NOMO-1 (cell line): ENCODE measurements around the gene MITD1.
"Not testable (repeated sequence)": the region's sequence is repeated elsewhere in the genome, so short reads cannot be mapped to it uniquely, and the experiment has no call there.

ENCODE experiments used
- DNase-seq, 2 experiments: peaks; one replicate each; lab custom pipeline; 2025; ENCODE audit not compliant: unreplicated experiment in 2 of 2; lab: John Stamatoyannopoulos, UW

MITD1 gene

DNA sequence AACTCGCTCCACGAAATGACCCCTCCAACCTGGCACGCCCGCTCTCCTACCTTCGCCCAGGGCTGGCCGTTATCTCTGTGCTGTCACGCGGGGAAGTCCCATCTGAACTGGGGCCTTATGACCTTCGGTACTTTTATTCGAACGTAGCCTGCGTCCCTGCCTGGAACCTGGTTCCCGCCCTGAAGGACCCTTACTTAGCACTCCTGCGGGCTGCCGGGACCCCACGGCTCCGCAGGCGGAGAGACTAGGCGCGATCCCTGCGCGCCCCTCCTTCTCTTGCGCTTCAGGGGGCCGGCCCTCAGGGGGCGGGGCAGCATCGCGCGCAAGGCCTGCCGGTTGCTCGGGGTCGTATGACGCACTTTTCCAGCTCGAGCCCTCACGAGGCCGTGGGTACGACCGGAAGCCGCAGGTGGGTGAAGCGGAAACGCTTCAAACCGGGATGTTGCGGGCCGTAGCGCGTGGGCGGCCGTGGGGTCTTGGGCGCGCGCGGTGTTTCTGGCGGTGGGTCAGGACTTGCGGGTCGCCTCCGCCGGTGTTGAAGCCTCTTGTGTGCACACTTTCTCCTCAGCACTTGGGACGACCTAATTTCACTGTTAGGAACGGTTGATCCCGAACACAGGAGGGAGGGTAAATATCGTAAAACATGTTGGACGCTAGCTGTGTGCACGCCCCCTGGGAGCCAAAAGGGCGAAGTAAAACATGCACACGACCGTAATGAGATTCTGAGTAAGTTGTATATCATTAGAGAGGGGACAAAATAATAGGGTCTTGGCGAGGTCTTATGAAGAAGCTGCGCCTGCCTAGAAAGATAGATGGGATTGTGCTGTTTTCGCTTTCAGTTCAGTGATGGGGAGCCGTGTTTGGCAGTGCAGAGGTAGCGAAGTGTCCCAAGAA, 26.0 kb downstream of the MITD1 start, which contains the start of the genes LIPT1 and TSGA10:
Gene LIPT1 (plus strand): TSS at position 325 of the 894 bp plus-strand sequence. CDS start 6,991 bp downstream, outside the sequence.
Gene TSGA10 (minus strand): TSS at position 300 of the 894 bp plus-strand sequence. CDS start 45,503 bp downstream, outside the sequence.
- DNase-seq, result peak; percentile 81 to 91

DNA sequence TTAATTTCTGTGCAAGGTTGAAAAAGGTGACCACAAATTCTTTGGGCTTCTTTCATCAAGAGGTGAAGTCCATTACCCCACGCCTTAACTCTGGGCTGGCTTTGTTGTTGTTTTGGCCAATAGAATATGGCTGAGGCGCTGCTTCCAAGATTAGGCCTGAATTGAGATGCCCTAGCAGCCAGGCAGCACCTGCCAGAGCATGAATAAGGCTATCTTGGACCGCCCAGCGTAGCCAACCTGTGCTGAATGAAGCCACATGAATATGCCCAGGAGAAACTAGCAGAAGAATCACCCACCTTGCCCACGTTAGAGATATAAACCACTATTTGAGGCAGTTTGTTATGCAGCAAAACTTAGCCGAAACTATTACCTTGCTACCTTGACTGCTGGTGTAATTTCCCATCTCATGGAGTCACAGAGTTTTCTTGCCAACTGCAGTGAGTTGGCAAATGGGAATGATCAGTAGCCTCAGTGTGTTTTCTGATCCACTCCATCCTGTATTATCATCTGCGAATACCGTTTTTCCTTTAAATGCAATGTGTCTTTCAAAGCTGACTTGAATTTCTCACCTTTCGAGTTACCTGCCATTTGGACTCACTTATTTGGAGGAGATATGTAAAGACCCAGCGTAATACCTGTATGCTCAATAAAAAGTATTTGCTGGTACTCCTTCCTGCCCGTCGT, 26.8 kb downstream of the MITD1 start:
- no peak for DNase-seq

DNA sequence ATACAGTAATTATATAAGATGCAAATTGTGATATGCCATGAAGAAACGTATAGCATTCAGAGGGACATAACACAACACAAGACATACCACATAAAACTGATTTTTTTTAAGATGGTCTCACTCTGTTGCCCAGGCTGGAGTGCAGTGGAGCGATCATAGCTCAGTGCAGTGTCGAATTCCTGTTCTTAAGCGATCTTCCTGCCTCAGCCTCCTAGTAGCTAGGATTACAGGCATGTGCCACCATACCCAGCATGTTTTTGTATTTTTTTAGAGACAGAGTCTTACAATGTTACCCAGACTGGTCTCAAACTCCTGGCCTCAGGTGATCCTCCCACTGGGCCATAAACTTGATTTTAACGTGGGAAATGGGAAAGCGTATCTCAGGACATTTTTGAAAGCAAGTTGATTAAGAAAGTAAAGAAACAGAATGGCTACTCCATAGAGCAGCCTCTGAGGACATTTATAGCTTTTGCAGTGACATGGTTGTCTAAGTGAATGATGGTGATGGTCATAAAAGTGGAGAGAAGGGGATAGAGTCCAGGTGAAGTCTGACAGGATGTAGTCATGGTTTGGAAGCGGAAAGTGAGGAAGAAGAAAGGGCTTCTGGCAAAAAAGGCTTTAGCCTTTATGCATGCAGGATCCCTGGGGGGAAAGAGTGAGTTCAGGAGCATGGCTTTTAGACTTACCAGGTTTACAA, 28.5 kb downstream of the MITD1 start:
- no peak for DNase-seq

DNA sequence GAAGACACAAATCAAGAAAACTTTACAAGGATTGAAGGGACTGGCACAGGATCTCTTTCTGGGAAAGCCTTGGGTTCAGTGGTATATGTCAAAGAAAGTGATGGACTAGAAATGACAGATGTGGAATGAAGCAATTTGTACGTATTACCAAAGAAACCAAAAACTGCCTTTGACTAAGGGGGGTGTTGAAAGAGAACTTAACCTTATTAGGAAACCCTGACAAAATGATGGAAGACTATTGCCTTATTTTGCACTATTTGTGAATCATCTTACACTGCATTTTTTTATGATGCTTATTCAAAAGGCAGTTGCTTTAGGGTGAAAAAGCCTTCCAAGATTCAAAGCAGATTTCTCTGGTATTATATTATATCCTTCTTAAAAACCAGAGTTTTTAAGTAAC, 30.2 kb downstream of the MITD1 start:
- peak; percentile 68 to 89 for DNase-seq

DNA sequence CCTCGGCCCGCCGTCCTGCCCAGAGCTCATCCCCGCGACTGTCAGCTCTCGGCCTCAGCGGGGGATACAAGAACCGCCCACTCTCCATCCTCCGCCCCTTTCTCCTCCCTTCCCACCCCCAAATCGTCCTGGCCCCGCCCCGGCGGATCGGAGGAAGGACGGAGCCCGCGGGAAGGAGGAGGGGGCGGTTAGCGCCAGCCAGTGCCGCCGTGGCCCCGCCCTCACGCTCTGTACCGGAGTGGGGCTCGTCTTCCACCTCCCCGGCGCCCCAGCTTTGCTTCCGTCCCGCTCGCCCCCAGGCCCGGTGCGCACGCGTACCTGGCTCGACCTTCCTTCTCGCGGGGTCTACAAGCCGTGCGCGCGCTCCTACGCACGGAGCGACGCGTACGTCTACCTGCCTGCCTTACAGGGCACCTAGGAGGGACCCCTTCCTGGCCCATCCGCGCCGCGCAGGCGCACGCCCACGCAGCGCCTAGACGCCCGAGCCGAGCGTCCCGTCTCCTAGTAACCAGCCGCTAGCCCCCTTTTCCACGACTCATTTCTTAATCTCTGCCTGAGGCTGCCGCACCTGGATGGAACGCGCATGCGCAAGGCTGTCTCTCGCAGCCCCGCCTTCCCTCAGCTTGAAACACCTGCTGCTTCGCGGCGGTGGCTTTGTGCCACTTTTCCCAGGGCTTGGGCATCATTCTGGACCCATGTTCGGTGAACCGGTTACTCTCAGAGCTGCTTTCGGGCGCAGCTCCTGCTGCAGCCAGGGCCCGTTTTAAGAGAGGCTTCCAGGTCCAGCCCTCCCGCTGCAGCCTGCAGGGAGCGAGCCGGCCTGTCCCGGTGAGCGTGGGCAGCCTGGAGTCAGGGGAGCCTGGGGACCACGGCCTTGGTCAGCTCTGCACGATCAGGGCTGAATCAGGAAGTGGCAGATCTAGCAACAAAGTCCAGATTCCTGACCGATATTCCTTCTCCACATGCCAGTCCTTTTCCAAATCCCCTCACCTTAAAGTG, 39.4 kb downstream of the MITD1 start, which contains the start of gene C2orf15:
Gene C2orf15 (plus strand): TSS at position 598 of the 999 bp plus-strand sequence. CDS start 8,852 bp downstream, outside the sequence.
- DNase-seq, result peak; percentile 88 to 94

DNA sequence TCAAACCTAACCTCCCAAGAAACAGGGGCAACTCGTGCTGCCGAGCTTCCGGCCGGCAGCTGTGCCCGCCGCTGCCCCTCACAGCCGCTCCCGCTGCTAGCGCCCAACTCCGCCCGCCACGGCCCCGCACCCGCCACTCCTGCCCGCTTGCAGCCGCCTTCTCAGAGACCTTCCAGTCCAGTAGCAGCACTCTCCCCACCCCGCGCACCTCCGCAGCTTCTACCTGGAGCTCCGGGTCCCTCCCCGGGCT, 40.1 kb downstream of the MITD1 start:
- peak; percentile 41 to 68 for DNase-seq

DNA sequence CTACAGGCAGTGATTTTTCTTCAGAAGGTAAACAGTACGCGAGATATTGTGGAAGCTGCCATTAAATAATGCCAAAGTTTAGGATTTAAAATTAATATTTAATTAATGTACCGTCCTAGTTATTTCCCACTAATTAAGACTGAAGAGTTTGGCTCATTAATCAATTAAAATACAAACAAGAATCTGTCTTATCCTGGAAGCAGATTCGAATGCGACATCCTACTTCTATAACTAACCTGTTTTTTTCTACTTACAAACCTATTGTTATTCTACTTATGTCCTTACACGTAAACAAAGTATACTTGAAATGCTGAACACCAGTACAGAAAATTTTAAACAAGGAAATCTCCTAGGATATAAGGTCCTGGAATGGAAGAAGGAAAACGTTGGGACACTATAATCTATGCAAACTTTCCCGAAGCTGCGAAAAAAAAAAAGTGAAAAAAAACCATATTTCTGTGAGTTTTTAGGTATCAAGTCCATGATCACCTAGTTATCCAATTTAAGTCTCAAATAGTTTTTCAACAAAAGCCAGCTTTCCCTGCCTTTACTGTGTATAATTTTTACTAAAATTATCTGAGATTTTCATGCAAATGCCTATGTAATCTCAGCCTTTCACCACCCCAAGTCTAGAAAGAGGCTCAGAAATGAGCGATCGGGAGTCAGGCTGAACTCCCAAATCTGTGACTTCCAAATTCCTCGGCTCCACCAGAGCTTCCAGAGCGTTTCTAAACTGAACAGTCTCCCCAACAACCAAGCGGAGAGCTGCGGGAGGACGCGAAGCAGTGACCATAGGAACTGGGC, 40.6 kb downstream of the MITD1 start:
- no peak for DNase-seq

DNA sequence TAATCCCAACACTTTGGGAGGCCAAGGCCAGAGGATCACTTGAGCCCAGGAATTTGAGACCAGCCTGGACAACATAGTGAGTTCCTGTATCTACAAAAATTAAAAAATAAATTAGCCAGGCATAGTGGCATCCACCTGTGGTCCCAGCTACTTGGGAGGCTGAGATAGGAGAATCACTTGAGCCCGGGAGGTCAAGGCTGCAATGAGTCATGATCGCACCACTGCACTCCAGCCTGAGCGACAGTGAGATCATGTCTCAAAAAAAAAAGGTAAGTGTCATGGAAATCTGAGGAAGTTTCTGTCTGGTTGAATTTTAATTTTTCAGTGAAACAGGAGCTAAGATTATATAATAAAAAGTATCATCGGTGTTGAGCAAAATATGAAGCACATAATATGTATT, 41.9 kb downstream of the MITD1 start:
- no peak for DNase-seq

DNA sequence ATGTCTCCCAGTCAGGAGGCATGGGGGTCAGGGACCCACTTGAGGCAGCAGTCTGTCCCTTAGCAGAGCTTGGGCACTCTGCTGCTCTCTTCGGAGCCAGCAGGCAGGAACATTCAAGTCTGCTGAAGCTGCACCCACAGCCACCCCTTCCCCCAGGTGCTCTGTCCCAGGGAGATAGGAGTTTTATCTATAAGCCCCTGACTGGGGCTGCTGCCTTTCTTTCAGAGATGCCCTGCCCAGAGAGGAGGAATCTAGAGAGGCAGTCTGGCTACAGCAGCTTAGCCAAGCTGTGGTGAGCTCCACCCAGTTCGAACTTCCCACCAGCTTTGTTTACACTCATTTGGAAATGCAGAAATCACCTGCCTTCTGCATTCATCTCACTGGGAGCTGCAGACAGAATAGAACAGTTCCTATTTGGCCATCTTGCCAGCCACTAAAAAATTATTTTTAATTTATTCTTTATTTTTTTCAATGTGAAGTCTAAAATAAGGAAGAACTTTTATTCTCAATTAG, 45.8 kb downstream of the MITD1 start:
- not testable (repeated sequence) for DNase-seq

DNA sequence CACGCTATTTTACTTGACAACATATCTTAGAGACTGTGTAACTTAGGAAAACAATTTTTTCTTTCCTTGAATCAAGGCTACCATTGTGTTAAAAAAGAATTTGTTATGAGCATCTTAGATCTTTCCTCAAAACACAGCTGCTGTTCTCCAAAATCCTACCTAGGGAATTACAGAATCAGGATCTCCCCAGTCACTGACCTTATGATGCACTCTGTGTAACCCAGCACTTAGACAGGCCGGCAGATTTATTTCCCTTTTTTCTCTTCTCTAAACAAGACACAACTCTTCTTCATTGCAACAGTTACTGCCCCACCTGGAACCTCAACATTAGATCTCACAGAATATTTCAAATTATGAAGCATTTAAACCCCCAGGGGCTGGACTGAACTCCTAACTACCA, 52.9 kb downstream of the MITD1 start:
- DNase-seq, result peak in 1 of 2 experiments; percentile 66
